KMS-11 (cell line): ENCODE measurements around the gene DPPA4.

ENCODE experiments used
- H2AFZ ChIP-seq: fragments of 200-600 bp; sonication (generic); 2 replicates; pipeline ENCODE4 v1.6.1; 2016; ENCODE audit warnings: antibody characterized with exemption, mixed run types, low read depth
- H3K27ac ChIP-seq: fragments of 200-600 bp; sonication (generic); 2 replicates; pipeline ENCODE4 v1.6.1; 2016; ENCODE audit warnings: mild to moderate bottlenecking, mixed run types
- H3K27me3 ChIP-seq: fragments of 200-600 bp; sonication (generic); 2 replicates; pipeline ENCODE4 v1.6.1; 2017; ENCODE audit warnings: mild to moderate bottlenecking, low read depth, mixed run types, moderate library complexity; ENCODE audit not compliant: insufficient read depth
- H3K36me3 ChIP-seq: fragments of 200-600 bp; sonication (generic); 2 replicates; pipeline ENCODE4 v1.6.1; 2017; ENCODE audit warnings: mild to moderate bottlenecking, mixed run types; ENCODE audit not compliant: insufficient read depth
- H3K4me1 ChIP-seq: fragments of 200-600 bp; sonication (generic); 2 replicates; pipeline ENCODE4 v1.6.1; 2016; ENCODE audit warnings: mild to moderate bottlenecking, low read depth, mixed run types; ENCODE audit not compliant: poor library complexity, severe bottlenecking
- H3K4me2 ChIP-seq: fragments of 200-600 bp; sonication (generic); 2 replicates; pipeline ENCODE4 v1.7.0; 2016; ENCODE audit warnings: mild to moderate bottlenecking, mixed run types
- H3K4me3 ChIP-seq: fragments of 200-600 bp; sonication (generic); IDR thresholded peaks from 2 replicates; pipeline ENCODE4 v1.6.1; 2017; ENCODE audit warnings: low read depth, low read length, mixed read lengths; ENCODE audit not compliant: insufficient read depth
- H3K79me2 ChIP-seq: fragments of 200-600 bp; sonication (generic); 2 replicates; pipeline ENCODE4 v1.6.1; 2016; ENCODE audit warnings: low read depth, mixed run types; ENCODE audit not compliant: insufficient read depth
- H3K9ac ChIP-seq: fragments of 200-600 bp; sonication (generic); 2 replicates; pipeline ENCODE4 v1.6.1; 2016; ENCODE audit warnings: mild to moderate bottlenecking, mixed run types
- H4K20me1 ChIP-seq: fragments of 200-600 bp; sonication (generic); 2 replicates; pipeline ENCODE4 v1.6.1; 2016; ENCODE audit warnings: mild to moderate bottlenecking, mixed run types; ENCODE audit not compliant: insufficient read depth
- CTCF ChIP-seq: fragments of 200-600 bp; sonication (generic); conservative IDR thresholded peaks from 2 replicates; pipeline ENCODE4 v1.6.1; 2017; ENCODE audit warnings: low read depth, mild to moderate bottlenecking, antibody characterized with exemption, low read length, moderate library complexity, mixed read lengths

Gene DPPA4

DNA sequence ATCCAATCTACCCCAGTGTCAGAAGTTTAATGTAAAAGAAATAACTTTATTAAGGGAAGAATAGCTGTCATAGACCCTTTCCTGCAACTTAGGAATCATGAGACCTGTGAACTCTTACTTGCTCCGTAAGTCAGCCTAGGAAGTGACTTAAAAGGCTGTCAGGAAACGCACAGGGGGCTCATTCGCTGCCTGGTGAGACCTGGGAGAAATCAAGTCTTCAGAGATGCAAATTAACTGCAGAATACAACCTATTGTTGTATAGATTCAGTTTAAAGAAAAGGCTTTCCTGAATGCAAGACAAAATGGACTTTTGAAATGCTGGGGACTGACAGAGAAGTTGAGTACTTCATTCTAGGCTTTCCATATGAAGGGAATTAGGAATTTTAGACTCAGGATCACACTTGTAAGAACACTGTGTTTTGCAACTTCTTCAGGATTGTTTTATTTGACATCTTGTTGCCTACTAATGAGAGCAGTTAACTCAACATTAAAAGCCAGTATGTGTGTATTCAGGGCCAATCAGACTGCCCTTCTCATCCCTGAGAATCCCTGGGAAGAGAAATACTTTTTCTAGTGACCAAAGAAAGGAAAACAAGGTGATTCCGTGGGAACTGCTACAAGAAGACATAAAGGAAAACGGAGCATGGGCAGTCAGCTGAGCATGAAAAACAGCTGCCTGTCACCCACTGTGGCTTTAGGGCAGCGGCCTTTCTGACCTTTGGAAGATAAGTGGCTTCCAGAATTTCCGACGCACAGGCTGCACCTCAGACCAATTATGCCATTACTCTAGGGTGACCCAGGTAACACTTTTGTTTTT is 18.5 kb upstream of the DPPA4 start:
- Histone ChIP-seq H3K79me2 (no peaks in the 10 kb centered on the region), H3K4me3 (no peak overlapping the region)

DNA sequence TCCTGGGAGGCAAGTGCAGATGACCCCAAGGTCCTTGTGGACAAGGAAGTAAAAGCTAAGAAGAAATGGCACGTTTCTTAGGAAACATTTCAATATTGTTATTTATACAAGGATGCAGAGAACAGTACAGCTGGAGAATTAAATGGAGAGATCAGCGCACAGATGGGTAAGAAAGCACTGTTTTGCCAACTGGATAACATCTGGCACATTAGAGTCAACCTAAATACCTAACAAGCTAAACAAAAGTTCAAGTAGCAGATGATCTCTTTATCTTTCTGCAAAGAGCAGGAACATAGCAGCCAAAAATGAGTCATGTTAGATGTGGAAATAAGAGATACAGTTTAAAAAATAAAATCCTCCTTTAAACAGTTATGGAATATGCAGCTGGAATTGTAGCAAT is 15.7 kb upstream of the DPPA4 start:
- Histone ChIP-seq H3K27ac (no peak overlapping the region), H3K4me2 (no peak overlapping the region), H4K20me1 (no peaks in the 10 kb centered on the region), H3K27me3 (no peaks in the 10 kb centered on the region), H2AFZ (no peak overlapping the region), H3K9ac (no peak overlapping the region), H3K79me2 (no peaks in the 10 kb centered on the region), H3K4me1 (no peaks in the 10 kb centered on the region), H3K4me3 (no peak overlapping the region), H3K36me3 (no peaks in the 10 kb centered on the region)
- TF ChIP-seq CTCF: no peak

More for the DNA sequence above, 18.5 kb upstream of the DPPA4 start:
- Histone ChIP-seq H3K36me3 (no peaks in the 10 kb centered on the region), H4K20me1 (no peaks in the 10 kb centered on the region), H3K4me1 (no peaks in the 10 kb centered on the region), H3K27ac (no peak overlapping the region), H3K9ac (no peak overlapping the region), H2AFZ (no peak overlapping the region), H3K4me2 (no peak overlapping the region), H3K27me3 (no peaks in the 10 kb centered on the region)
- TF ChIP-seq CTCF: no peak

DNA sequence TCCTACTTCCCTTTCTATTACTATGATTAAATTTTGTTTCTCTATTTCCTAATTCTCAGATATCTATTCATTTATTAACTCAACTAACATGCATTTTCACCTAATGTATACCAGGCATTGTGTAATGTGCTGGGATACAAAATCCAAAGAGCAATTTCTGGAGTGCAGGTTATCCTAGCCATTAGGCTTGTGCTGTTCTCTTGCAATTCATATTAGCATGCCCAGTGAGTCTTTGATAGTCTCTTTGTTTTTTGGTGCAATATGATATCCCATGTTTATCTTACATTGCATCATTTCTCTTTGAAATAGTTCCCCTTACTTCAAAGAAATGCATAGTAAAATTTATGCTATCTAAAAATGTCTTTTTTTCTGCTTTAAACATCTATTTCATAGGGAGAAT is 13.9 kb upstream of the DPPA4 start:
- no peak overlapping the region for H2AFZ ChIP-seq
- H3K79me2 ChIP-seq: no peaks in the 10 kb centered on the region
- no peak overlapping the region for H3K4me2 ChIP-seq
- no peak for TF ChIP-seq CTCF
- H4K20me1 ChIP-seq: no peaks in the 10 kb centered on the region
- no peak overlapping the region for H3K27ac ChIP-seq
- H3K4me1 ChIP-seq: peaks cover 5% of the 10 kb centered on the region
- no peak overlapping the region for H3K9ac ChIP-seq
- H3K4me3 ChIP-seq: no peak overlapping the region
- H3K36me3 ChIP-seq: no peaks in the 10 kb centered on the region
- H3K27me3 ChIP-seq: no peaks in the 10 kb centered on the region

DNA sequence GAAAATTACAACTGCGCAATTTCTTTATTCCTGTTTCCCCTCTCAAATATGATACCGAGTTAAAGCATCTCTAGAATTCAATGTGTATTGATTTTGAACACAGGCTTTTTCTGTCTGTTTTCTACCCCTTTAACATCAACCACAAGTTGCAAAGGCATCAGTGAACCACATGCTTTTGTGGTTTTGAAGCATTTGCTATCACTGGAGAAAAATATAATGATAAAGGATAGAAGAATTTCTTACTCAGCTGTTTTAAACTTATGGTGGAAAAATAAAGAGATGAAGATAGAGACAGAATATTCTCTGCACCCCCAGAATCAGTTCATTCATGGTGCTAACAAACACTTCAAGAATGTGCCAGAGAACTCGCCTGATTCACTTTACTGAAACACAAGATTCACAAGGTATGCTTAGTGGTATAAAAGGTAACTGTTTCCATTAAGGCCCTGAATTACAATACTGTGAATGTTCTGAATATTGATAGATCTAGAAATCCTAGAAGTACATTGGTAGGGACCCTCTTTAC is 9.5 kb upstream of the DPPA4 start:
- Histone ChIP-seq H3K27ac (no peak overlapping the region), H3K4me2 (no peak overlapping the region), H2AFZ (no peak overlapping the region), H3K9ac (no peak overlapping the region), H4K20me1 (no peaks in the 10 kb centered on the region), H3K27me3 (no peaks in the 10 kb centered on the region), H3K4me1 (peaks cover 5% of the 10 kb centered on the region), H3K4me3 (no peak overlapping the region), H3K36me3 (no peaks in the 10 kb centered on the region), H3K79me2 (no peaks in the 10 kb centered on the region)
- TF ChIP-seq CTCF: no peak
